Caki2 (cell line): ENCODE measurements around the gene TYRO3. TPM values are rescaled to one million over a fixed set of nuclear protein-coding genes. Genes with fewer than 3 reads are reported as not detected.
"Not testable (repeated sequence)": the region's sequence is repeated elsewhere in the genome, so short reads cannot be mapped to it uniquely, and the experiment has no call there.

ENCODE experiments used
- DNase-seq: peaks from one replicate; pipeline ENCODE4 v3.0.0-alpha.2; 2015; ENCODE audit warnings: low read depth
- in situ Hi-C: cut with HindIII; loops from 2 replicates; pipeline ENCODE4 v1.10.0; 2016; ENCODE audit warnings: low sequenced_read_pairs, low pct_unique_long_range_greater_than_20kb, mixed read lengths
- total RNA-seq: library from RNA; depleted of rRNA; stranded (reverse); fragments of >200 nt; shearing (Covaris generic); gene quantifications from 2 replicates; pipeline ENCODE4 v1.2.3, GENCODE V29; 2014; ENCODE audit warnings: low replicate concordance

TYRO3 gene
- total RNA-seq, 1 experiment from 2014 or later, result 20.2 TPM

DNA sequence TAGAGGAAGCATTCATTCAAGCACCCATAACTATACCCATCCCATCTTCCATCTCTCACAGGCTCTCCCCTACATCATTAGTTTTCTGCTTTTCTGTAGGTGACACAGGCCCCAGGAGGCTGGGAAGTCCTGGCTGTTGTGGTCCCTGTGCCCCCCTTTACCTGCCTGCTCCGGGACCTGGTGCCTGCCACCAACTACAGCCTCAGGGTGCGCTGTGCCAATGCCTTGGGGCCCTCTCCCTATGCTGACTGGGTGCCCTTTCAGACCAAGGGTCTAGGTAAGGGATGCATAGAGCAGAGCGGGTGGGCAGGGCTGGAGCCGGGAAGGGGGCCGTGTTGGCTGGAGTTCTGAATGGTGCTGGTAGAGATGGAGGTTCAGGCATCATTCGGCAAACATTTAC, 8.2 kb downstream of the TYRO3 start:
- in situ Hi-C loops, result no loop called here
- DNase-seq, result no peak

DNA sequence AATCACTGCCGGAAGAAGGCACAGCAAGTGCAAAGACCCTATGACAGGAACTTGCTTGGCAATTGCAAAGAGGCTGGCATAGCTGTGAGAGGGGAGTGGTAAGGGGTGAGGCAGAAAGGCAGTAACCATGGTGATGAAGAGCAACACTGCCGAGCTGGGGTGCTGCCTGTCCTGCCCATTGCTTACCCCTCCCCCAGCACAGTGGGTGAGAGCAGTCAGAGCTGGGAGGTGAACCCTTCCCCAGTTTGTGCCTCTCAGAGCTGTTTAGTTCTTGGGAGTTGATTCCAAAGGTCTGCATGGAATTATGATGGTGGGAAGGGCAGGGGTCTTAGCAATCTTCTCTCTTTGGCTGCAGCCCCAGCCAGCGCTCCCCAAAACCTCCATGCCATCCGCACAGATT, 8.8 kb downstream of the TYRO3 start:
- no peak for DNase-seq
- in situ Hi-C loops, result no loop called here

DNA sequence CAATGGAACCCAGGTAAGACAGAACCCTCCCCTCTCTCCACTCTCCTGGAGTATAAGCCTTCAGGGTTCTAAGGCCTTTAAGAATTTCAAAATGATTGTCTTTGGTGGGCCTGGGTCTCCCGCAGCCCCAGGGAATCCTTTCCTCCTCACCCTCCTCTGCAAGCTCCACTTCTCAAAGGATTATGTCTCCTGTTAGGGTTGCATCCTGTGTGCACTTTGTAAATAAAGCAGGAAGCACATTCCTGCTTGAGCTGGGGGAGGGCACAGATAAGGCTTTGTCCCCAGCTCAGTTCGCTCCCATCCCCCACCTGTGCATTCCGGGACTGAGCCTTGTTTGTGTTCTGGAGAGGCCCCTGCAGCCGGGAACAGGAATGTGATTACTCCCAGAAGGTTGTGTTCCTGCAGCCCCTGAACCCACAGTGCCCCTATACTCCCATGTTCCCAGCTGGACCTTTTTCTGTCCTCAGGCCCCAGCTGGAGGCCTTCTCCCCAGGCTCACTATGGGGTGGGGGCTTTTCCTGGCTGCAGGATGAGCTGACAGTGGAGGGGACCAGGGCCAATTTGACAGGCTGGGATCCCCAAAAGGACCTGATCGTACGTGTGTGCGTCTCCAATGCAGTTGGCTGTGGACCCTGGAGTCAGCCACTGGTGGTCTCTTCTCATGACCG, 9.5 kb downstream of the TYRO3 start:
- in situ Hi-C loops, result no loop called here
- DNase-seq, result no peak

DNA sequence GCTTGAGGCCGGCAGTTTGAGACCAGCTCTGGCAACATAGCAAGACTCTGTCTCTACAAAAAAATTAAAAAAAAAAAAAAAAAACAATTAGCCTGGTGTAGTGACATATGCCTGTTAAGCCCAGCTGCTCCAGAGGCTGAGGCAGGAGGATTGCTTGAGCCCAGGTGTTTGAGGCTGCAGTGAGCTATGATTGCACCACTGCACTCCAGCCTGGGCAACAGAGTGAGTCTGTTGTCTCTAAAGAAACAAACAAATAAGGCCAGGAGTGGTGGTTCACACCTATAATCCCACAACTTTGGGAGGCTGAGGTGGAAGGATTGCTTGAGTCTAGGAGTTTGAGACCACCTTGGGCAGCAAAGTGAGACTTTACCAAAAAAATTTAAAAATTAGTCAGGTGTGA, 10.2 kb downstream of the TYRO3 start:
- in situ Hi-C loops, DNase-seq: not testable (repeated sequence)

DNA sequence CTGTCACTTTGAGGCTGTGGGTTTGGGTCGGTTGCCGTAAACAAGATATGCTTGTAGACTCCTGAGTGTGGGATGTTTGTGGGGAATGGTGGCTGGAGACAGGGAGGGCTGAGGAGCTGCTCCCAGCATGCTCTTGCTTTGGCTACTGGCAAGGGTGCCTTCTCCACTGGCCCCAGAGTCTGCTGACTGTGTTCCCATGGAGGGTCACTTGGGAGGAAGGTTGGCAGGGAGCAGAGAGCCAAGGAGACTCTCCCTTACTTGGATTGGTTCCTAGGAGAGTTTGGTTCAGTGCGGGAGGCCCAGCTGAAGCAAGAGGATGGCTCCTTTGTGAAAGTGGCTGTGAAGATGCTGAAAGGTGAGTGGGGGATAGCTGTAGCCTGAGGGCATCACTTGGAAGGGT, 11.8 kb downstream of the TYRO3 start:
- no peak for DNase-seq
- in situ Hi-C loops, result no loop called here

DNA sequence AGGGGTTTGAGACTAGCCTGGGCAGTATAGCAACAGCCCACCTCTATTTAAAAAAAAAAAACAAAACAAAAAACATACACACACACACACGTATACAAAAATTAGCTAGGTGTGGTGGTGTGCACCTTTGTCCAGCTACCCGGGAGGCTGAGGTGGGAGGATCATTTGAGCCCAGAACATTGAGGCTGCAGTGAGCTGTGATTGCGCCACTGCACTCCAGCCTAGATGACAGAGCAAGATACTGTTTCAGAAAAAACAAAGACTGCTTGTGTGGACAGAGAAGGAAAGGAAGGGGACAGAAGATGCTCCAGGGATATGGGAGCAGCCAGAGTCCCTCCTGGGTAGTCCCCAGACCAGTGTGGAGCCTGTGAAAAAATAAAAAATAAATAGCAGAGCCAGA, 12.9 kb downstream of the TYRO3 start:
- in situ Hi-C loops, result no loop called here
- DNase-seq, result no peak

DNA sequence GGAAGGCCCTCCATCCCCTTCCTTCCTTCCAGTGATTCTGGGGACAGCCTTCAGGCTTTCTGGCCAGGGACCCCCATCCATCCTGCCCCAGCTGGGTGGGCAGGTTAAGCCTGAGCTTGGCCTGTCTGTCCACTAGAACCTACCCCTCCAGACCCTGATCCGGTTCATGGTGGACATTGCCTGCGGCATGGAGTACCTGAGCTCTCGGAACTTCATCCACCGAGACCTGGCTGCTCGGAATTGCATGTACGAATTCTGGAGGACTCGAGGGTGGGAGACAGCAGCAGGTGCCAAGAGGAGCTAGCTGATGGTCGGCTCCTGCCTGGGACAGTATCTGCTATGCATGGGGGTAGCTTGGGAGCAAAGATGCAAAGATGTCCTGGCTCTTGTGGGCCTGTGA, 13.9 kb downstream of the TYRO3 start:
- in situ Hi-C loops, result no loop called here
- DNase-seq, result no peak

DNA sequence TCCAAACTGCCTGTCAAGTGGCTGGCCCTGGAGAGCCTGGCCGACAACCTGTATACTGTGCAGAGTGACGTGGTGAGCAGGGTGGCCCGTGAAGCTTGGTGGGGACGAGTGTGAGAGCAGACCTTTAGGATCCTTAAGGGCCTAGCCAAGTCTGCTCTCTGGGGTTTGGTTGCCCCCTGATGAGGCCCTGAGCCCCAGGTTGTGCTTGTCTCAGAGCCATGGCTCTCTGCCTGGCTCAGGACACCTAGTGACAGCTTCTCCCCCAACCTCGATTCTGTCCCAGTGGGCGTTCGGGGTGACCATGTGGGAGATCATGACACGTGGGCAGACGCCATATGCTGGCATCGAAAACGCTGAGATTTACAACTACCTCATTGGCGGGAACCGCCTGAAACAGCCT, 14.4 kb downstream of the TYRO3 start:
- no peak for DNase-seq
- in situ Hi-C loops, result no loop called here

DNA sequence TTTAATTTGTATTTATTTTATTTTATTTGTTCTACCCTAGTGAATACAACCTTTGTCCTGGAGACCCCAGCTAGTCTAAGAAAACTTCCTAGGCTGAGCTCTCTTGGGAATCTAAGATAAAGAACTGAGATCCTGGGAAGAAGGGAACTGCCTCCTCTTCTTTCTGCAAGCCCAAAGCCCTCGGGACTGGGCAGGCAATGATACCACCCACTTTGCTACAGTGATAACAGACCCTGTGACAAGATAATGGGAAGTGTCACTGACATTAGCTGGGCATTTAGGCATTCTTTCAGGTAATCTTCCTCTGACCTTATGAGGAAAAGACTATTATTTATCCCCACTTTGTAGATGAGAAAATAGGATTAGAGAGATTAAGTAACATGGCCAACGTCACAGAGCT, 15.1 kb downstream of the TYRO3 start:
- in situ Hi-C loops, result no loop called here
- DNase-seq, result no peak

DNA sequence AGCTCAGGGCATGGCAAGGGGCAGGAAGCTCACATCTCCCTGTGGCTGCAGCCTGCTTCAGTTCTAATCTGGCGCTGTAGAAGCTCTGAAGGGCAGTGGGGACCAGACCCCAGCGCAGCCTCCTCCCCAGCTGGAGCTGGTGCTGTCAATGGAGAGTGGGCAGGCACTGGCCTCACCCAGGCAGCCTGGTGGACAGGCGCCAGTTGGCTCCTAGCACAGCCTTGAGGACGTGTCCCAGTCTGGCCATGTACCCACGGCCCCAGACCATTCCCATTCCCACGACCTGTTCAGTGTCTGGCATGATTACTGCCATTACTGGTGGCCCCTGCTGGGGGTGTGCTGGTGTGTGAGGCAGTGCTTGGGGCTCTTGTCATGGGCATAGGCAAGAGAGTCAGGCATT, 16.3 kb downstream of the TYRO3 start:
- DNase-seq, result no peak
- in situ Hi-C loops, result no loop called here

DNA sequence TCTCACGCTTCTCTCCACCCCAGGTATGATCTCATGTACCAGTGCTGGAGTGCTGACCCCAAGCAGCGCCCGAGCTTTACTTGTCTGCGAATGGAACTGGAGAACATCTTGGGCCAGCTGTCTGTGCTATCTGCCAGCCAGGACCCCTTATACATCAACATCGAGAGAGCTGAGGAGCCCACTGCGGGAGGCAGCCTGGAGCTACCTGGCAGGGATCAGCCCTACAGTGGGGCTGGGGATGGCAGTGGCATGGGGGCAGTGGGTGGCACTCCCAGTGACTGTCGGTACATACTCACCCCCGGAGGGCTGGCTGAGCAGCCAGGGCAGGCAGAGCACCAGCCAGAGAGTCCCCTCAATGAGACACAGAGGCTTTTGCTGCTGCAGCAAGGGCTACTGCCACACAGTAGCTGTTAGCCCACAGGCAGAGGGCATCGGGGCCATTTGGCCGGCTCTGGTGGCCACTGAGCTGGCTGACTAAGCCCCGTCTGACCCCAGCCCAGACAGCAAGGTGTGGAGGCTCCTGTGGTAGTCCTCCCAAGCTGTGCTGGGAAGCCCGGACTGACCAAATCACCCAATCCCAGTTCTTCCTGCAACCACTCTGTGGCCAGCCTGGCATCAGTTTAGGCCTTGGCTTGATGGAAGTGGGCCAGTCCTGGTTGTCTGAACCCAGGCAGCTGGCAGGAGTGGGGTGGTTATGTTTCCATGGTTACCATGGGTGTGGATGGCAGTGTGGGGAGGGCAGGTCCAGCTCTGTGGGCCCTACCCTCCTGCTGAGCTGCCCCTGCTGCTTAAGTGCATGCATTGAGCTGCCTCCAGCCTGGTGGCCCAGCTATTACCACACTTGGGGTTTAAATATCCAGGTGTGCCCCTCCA, 19.1 kb downstream of the TYRO3 start:
- in situ Hi-C loops, result no loop called here
- no peak for DNase-seq

DNA sequence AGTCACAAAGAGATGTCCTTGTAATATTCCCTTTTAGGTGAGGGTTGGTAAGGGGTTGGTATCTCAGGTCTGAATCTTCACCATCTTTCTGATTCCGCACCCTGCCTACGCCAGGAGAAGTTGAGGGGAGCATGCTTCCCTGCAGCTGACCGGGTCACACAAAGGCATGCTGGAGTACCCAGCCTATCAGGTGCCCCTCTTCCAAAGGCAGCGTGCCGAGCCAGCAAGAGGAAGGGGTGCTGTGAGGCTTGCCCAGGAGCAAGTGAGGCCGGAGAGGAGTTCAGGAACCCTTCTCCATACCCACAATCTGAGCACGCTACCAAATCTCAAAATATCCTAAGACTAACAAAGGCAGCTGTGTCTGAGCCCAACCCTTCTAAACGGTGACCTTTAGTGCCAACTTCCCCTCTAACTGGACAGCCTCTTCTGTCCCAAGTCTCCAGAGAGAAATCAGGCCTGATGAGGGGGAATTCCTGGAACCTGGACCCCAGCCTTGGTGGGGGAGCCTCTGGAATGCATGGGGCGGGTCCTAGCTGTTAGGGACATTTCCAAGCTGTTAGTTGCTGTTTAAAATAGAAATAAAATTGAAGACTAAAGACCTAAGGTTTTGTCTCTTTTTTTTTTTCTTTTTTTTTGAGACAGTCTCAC, 19.8 kb downstream of the TYRO3 start:
- no peak for DNase-seq
- in situ Hi-C loops, result no loop called here

DNA sequence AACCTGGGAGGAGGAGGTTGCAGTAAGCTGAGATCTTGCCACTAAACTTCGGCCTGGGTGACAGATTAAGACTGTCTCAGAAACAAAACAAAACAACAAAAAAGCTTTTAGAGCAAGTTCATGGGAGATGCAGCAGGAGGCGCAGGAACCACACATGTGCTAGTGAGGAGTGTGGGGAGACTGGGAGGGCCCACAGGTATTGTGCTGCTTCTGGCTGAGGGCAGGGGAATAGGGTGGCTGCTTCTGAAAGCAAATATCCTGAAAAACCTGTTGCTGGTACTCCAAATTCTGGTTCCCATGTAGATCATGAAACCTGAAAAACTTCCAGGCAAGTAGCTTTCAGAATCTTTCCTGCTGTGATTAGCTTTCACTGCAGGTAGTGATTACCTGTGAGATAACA, 22.1 kb downstream of the TYRO3 start:
- in situ Hi-C loops, result no loop called here
- no peak for DNase-seq

DNA sequence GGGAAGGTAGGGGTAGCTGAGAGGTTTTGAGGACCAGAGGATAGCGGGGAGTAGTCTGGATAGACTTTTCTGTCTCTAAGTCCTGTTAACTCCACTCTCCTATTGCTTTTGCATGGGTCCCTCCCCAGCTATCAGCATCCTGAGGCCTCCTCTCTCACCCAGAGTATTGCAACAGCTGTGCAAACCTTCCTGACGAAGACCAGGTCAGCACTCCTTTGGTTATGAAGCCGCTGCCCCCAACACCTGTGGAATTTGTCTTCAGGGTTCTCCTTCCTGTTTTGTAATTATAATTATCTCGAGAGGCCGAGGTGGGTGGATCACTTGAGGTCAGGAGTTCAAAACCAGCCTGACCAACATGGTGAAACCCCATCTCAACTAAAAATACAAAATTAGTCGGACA, 24.8 kb downstream of the TYRO3 start:
- no peak for DNase-seq
- in situ Hi-C loops, result no loop called here

DNA sequence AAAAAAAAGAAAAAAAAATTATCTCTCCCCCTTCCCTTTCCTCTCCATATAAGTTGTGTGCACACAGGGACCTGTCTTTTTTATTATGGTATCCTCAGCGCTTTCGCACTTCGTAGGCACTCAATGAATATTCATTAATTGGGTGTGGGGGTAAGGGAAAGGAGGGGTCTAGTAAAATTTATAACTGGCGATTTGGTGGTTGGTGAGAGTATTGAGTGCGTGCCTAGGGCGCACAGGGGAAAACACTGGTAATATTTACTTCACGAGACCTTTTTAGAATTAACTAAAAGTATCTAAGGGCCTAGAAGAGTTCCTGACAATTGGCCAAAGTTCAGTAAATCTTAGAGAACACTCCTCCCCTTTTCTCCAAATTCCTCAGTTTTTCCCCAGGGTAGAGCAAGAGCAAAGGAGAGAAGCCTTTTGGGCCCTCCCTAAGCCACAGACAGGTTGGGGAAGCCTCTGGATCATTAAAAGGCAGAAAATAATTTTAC, 25.7 kb downstream of the TYRO3 start:
- in situ Hi-C loops, result no loop called here
- no peak for DNase-seq

DNA sequence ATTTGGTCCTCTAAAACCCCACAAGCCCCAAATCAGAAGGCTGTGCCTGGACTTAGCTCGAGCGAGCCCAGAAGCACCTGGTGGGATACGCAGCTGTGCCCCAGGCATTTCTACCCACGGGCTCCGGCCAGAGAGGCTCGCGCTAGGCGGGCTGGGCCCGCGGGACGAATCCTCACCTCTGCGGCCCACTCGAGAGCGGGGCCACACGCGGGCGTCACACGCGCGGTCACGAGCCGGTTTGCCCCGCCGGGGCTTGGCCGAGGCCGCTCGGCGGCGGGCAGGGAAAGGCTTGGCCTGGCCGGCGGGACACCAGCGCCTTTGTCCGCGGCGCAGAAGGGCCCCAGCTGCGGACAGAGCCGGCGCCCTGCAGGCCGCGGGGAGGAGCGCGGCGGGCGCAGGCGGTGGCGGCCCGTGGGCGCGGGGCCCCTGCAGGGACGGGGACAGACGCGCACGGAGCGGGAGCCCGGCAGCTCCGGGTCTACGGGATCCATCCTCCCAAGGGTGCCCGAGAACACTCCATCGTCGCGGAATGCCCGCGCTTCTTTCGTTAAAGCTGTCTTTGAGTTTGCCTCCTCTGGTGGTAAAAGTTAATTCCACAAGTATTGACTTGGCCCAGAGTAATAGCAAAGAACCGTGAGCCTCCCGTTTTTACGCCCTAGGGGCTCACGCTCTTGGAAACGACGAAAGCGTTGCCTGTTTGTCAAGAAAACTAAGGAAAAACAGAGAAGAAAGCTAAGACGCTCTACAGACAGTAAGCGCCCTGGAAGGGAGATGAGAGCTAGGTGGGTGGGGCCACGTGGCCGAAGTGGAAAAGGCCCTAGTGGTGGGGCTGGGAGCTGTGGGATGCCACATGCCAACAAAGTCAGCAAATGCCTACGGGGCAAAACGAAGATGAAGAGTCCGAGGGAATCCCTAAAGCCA, 26.4 kb downstream of the TYRO3 start:
- in situ Hi-C loops, result no loop called here
- DNase-seq, result peak; percentile 13

DNA sequence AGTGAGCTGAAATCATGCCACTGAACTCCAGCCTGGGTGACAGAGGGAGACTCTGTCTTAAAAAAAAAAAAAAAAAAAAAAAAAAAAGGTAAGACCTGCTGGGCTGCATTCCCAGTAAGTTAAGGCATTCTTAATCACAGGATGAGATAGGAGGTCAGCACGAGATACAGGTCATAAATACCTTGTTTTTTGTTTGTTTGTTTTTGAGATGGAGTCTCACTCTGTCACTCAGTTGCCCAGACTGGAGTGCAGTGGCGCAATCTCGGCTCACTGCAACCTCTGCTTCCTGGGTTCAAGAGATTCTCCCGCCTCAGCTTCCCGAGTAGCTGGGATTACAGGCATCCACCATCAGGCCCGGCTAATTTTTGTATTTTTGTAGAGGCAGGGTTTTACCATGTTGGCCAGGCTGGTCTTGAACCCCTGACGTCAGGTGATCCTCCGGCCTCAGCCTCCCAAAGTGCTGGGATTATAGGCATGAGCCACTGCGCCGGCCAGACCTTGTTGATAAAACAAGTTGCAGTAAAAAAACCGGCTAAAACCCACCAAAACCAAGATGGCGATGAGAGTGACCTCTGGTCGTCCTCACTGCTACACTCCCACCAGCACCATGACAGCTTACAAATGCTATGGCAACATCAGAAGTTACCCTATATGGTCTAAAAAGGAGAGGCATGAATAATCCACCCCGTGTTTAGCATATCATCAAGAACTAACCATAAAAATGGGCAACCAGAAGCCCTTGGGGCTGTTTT, 27.7 kb downstream of the TYRO3 start:
- DNase-seq, in situ Hi-C loops: not testable (repeated sequence)

DNA sequence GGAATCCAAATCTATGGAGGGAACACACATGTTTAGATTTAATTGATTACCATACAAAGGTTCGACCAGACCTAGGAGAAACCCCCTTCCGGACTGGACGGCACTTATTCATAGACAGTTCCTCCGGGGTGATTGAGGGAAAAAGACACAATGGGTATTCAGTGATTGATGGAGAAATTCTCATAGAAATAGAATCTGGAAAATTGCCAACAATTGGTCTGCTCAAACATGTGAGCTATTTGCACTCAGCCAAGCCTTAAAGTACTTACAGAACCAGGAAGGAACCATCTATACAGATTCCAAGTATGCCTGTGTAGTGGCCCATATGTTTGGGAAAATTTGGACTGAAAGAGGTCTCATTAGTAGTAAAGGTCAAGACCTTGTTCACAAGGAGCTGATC, 30.0 kb downstream of the TYRO3 start:
- in situ Hi-C loops, DNase-seq: not testable (repeated sequence)
